Hair follicle dermal papilla cell (primary cell): ENCODE measurements around the gene N4BP2L1. TPM values are rescaled to one million over a fixed set of nuclear protein-coding genes. Genes with fewer than 3 reads are reported as not detected.

ENCODE experiments used
- small RNA-seq: library from RNA; depleted of rRNA; stranded (forward); fragments of <200 nt; gene quantifications from one replicate; pipeline ENCODE3, GENCODE V24; 2012
- total RNA-seq: library from RNA; depleted of rRNA; stranded (reverse); fragments of >200 nt; gene quantifications from 2 replicates; pipeline ENCODE4 v1.2.3, GENCODE V29; 2012

N4BP2L1 gene
- total RNA-seq: 3.4 and 4.0 TPM in 2 replicates

DNA sequence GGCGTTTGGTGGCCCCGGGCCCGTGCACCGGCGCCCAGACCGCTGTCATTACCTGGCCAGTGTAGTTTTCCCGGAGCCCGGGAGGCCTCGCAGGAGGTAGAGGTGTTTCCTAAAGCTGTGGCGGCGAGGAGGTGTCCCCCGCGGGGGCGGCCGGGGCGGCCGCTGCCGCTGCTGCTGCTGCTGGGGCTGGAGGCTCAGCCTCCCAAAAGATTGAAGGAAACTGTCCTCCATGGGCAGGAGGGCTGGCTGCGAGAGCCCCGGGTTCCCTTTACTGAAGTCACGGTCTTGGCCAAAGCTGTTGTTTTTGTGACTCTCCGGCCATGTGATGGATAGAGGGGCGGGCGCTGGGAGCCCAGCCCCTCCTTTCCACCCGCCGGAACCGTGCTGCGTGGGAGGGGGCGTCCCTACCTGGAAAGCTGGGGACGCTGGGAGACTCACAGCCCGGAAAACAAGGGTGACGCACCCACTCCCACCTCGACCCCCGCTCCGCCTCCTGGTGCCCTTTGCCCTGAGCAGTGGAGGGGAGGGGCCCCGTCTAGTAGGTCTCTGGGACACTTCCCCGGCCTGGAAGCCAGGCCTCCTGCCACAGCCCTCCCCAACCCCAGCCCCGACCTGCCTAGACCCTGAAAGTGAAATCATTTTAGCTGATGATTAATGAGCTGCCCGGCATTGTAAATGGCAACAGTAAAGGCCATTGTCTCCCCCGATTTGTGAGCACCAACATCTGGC, at the start of gene N4BP2L1:
Gene N4BP2L1 (minus strand): TSS at position 279 of the 729 bp plus-strand sequence. CDS start 48 bp downstream, at position 231.

Small RNA genes lying within 50 kb of the gene (small RNA-seq; reads per million reads assigned to genes)
- not detected for gene RF00190

Other genes with a start within 250 kb of the N4BP2L1 start
- gene ZAR1L, start 112.8 kb downstream of the N4BP2L1 start, total RNA-seq: 0.24 TPM in 1 of 2 replicates, not detected in the other
- 2.7 and 3.2 TPM in 2 replicates for gene BRCA2, start 112.6 kb downstream of the N4BP2L1 start, total RNA-seq
- gene N4BP2L2, start 110.7 kb upstream of the N4BP2L1 start, total RNA-seq: 106 and 123 TPM in 2 replicates
- gene PDS5B, start 158.3 kb upstream of the N4BP2L1 start, total RNA-seq: 26.8 and 38.3 TPM in 2 replicates